HG02840 (cell line): ENCODE data around the gene ACAA1.

Experiments used
- ATAC-seq: cut with Tn5 transposase; IDR thresholded peaks from one replicate; pipeline ENCODE4 v1.9.1; 2021; ENCODE audit warnings: mild to moderate bottlenecking, moderate library complexity, moderate number of reproducible peaks; ENCODE audit not compliant: unreplicated experiment, low FRiP score

Gene ACAA1

DNA sequence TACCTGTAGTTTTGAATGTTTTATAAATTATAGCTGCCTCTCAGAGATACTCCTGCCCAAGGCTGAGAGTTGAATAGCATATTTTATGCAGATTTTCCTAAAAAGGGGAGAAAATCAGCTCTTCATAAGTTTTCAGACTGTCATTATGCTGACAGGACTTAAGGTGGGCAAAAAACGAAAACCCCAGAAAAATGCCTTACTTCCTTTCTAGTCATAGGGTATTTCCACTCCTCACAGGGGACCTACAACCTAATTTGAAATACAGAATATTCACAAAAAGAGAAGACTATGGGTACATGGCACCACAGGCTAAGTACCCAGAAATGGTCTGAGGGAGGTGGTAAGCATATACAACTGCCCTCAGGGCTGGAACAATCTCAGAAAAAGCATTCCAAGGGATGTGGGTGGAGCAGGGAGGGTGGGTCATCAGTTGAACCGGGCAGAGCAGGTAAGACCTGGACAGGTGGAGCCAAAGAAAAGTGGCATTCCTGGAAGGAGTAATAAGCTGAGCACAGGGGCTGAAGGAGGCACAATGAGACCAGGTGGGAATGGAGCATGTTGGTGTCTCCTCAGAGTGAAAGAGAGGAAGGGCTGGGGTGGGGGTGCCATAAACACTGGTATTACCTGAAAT lies 17.8 kb upstream of the ACAA1 start:
- no peak for ATAC-seq

DNA sequence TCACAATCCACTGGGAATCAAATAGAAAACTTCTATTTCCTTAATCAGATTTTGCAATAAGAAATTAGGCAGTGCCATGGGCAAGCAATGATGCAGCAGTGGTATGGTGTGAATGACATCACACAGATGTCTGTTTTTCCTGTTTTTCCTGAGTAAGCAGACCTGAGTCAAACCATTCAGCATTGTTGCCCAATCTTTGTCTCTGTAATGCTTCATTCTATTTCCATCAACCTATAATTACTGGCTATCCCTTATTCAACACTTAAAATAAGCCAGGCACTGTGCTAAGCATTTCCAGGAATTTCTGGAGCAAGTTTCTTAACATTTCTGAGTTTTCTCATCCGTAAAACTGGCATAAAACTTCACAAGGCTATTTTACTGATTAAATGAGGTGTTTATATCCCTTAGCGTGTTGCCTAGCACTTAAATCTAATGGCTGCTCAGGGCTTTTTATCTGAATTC lies 17.1 kb upstream of the ACAA1 start:
- no peak for ATAC-seq

DNA sequence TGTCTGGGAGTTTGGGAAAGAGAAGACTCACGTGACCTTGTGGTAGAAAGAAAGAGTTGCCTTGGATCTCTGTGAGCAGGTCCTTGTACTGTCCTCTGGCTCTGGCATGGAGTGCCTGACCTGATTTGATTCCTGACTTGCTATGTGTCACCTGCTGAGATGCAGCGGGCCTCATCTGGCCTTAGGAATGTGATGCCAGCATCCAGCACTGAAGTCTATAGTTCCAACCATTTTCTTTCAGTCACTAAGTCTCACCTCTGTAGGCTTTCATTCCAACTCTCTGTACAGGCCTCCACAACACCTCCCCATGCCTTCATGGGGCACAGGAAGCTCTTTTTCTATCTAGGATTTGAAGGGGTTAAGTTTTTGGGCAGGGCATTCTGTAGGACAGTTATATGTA lies 16.3 kb upstream of the ACAA1 start:
- ATAC-seq: no peak

DNA sequence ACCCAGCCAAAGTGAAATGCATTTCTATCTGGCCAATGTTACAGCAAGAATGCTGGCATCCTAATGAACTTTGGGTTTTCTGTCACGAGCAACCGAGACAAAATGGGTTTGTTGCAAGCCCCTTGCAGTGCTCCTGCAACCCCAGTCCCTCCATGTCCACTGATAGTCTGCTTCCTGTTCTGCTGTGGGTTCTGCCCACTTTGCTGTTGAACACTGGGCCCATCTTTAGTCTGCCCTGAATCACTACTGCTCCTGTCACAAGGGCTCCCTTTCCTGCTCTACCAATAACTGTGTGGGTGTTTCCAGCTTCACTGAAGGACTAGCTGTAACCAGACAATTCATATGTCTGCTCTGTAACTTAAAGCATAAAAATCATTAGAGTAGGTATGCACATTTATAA lies 15.7 kb upstream of the ACAA1 start:
- ATAC-seq: no peak

DNA sequence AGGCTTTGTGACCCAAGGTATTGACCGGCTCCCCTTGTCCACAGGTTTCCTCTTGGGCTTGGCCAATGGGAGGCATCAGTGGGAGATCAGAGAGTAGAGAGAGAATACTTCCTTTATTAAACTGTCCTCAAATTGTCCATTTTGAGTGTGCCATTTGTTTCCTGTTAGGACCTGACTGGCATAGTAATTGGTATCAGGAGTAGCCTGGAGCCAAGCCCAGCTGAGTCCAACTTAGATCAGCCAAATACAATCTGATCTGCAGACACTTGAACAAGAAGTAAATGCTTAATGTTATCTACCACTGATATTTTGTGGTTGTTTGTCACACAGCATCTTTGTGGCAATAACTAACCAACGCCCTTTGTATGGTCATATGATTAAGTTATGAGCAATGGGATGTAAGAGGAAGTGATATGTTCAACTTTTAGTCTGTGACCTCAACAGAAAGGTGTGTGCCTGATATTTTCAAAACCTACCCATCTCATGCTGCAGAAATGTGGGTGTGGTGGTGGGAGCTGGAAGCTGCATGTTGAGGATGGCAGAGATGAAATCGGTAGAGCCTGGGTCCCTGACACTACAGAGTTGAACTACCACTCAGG lies 14.8 kb upstream of the ACAA1 start:
- ATAC-seq: no peak

DNA sequence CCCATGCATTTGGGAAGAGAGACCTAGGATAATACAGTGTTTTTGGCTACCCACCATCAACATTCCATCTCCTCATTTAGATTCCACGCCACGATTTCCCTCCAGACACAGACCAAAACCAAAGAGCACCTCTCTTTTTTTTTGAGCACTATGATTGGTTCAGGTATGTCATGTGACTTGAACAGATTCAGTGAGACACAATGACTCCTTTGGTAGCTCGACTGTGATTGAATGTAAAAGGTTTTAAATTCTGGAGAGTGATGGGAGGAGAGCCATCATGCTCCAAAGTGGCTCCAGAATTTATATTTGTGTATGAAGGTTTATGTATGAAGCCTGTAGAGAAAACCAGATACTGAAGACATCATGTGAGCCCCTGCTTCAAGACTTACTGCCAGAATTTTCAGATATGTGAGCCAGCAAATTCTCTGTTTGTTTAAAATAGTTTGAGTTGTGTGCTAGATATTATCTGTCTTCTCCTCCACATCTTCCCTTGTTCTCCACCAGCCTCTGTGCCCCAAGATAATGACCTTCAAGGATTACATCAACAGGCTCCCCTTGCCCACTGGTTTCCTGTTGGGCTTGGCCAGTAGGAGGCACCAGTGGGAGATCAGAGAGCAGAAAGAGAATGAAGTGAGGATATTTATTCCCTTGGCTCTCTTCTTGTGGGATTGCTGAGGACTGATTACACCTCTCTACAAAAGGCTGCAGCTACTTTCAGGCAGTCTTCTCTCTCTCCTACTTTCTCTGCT lies 14.0 kb upstream of the ACAA1 start:
- no peak for ATAC-seq

DNA sequence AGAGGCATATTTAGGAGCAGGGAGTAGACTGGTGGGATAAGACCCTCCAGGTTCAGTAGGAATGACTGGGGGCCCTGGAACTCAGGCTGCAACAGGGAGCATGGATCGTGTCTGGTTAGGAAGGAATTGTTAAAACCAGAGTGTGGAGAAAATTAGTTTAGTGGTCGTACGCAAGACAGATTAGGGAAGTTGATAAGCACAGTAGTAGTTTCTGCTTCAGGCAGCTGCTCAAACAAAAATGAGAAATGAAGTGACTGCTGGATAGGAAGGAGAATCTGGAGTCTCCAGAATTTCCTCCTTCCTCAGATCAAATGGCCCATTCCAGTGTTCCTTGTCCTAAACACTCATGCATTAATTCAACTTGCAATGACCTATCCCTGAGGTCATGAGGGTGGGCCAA lies 12.8 kb upstream of the ACAA1 start:
- ATAC-seq: no peak

DNA sequence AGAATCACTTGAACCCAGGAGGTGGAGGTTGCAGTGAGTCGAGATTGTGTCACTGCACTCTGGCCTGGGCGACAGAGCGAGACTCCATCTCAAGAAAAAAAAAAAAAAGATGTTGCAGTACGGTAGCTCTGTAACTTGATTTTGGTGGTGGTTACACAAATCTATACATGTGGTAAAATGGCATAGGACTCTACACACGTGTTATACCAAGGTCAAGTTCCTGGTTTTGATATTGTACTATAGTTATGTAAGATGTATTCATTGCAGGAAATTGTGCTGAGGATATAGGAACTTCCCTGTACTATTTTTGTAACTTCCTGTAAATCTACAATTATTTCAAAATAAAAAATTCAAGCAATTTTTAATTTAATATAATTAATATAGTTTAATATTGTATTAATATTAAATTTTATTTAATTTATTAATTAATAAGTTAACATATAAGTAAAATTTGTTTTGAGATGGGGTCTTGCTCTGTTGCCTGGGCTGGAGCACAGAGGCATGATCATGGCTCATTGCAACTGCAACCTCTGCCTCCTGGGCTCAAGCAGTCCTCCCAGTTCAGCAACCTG lies 11.5 kb upstream of the ACAA1 start:
- ATAC-seq: no peak

DNA sequence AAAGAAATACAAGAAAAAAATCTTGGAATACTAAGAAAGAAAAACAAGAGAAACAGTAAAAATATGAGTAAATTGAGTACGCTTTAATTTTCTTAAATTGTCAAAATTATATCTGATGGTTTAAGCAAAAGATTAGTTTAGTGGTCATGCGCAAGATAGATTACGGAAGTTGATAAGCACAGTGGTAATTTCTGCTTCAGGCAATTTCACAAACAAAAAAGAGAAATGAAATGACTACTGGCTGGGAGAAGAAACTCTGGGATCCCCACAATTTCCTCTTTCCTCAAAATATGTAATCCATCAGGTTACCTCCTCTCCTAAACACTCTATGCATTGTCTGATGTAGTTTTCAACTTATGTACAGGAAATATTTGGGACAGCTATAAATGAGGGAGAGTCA lies 10.5 kb upstream of the ACAA1 start:
- no peak for ATAC-seq

DNA sequence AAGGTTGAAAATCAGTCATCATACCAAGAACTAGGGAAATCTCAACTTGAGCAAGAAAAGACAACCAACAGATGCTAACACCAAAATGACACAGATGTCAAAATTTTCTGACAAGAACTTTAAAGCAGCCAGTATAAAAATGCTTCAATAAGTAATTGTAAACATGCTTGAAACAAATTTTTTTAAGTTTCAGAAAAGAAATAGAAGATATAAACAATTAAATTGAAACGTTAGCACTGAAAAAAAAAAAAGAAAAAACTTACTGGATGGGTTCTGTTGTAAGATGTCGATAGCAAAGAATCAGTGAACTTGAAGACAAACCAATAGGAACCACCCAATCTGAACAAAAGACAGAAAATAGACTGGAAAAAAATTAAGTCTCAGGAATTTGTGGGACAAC lies 9.6 kb upstream of the ACAA1 start:
- ATAC-seq: no peak

DNA sequence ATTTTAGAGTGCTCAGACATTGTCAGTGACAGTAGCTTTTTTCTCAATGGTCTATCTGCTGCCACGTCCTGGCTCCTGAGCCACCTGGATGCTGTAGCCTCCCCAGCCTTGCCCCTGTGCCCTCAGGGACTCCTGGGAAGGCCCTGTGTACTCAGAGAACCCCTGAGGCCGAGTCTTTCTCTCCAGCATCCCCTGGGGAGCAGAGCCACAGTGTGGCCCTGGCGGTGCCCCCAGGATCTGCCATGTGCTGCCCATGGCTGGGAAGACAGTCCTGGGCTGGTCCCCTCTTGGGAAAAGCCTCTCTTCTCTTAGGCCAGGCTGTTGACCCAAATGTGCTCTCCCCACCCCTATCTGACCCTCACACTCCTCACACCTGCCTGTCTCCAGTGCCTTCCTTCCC lies 6.6 kb upstream of the ACAA1 start:
- ATAC-seq: no peak

DNA sequence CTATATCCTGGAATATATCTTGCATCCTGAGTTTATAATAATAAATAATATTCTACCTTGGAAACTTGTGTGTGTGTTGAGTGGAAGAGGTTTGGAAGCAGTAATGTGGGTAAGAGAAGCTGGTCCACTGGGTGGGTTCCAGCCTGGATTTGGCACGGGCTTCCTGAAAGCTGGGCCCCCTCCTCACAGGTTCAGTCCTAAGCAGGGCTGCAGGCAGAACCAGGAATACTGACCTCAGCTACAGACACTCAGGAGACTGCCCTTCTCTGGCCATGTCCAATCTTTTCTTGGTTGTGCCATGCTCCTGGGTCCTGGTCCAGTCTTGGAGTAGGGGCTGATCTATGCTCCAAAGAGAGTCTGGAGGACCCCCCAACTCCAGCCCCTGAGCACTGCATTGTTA lies 6.0 kb upstream of the ACAA1 start:
- no peak for ATAC-seq

DNA sequence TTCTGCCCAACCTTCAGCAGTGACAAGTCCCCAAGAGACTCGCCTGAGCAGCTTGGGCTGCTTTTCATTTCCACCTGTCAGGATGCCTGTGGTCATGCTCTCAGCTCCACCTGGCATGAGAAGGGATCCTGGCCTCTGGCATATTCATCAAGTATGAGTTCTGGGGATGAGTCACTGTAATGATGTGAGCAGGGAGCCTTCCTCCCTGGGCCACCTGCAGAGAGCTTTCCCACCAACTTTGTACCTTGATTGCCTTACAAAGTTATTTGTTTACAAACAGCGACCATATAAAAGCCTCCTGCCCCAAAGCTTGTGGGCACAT lies 5.0 kb upstream of the ACAA1 start:
- no peak for ATAC-seq

DNA sequence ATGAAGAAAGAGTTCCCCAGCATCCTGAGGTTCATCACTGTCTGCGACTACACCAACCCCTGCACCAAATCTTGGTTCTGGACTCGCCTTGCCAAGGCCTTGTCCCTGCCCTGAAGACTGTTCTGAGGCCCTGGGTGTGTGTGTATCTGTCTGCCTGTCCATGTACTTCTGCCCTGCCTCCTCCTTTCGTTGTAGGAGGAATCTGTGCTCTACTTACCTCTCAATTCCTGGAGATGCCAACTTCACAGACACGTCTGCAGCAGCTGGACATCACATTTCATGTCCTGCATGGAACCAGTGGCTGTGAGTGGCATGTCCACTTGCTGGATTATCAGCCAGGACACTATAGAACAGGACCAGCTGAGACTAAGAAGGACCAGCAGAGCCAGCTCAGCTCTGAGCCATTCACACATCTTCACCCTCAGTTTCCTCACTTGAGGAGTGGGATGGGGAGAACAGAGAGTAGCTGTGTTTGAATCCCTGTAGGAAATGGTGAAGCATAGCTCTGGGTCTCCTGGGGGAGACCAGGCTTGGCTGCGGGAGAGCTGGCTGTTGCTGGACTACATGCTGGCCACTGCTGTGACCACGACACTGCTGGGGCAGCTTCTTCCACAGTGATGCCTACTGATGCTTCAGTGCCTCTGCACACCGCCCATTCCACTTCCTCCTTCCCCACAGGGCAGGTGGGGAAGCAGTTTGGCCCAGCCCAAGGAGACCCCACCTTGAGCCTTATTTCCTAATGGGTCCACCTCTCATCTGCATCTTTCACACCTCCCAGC lies 4.4 kb upstream of the ACAA1 start:
- no peak for ATAC-seq

DNA sequence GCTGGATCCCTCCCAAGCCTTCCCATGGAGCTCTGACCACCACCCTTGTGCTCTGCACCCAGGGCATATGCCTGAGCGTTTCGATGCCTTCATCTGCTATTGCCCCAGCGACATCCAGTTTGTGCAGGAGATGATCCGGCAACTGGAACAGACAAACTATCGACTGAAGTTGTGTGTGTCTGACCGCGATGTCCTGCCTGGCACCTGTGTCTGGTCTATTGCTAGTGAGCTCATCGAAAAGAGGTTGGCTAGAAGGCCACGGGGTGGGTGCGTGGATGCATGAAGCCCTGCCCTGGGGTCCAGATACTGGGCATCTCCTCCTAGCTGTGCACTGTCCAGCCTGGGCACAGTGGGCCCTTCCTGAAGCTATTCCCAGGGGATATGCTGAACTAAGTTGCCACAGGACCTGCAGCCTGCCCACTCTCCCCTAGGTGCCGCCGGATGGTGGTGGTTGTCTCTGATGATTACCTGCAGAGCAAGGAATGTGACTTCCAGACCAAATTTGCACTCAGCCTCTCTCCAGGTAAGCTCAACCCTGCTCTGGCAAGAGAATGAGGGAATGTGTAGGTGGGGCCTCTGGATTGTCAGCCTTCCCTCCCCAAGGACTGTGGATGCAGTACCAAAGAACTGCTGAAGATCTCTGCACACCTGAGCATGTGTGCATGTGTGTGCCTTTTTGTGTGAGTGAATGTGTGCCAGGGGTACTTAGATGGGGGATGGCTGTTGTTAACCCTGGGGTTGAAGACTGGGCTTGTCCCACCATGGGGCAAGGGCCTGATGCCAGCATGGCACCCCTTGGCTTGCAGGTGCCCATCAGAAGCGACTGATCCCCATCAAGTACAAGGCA lies 3.6 kb upstream of the ACAA1 start:
- ATAC-seq: no peak

DNA sequence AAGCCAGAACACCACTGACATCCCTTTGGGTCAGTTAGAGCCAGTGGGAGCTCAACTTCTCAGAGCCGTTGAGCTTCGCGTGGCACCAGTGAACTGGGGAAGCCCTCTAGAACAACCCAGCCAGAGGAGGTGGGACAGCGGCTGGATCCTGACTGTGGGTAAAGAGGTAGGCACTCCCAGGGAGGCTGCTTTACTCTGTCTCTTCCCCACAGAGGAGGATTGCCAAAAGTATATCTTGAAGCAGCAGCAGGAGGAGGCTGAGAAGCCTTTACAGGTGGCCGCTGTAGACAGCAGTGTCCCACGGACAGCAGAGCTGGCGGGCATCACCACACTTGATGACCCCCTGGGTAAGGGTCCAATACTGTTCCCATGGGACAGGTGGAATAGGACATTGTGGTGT lies 2.7 kb upstream of the ACAA1 start:
- no peak for ATAC-seq

DNA sequence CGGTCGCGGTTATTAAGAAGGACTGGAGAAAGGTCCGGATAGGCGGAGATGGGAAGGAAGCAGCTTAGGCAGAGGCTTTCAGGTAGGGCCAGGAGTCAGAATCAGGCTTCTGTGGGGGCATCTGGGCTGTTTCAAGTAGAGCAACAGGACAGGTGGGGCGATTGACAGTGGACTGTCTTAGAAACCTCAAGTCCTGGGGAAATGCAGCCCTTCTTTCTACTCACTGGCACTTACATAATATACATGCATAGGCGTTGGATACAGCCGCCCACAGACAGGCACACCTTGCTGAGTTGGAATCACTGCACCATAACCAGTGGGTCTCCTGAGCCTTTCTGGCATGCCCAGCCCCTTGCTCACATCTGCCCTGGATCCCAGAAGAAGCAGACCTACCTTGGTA lies 2.3 kb upstream of the ACAA1 start:
- ATAC-seq: no peak

DNA sequence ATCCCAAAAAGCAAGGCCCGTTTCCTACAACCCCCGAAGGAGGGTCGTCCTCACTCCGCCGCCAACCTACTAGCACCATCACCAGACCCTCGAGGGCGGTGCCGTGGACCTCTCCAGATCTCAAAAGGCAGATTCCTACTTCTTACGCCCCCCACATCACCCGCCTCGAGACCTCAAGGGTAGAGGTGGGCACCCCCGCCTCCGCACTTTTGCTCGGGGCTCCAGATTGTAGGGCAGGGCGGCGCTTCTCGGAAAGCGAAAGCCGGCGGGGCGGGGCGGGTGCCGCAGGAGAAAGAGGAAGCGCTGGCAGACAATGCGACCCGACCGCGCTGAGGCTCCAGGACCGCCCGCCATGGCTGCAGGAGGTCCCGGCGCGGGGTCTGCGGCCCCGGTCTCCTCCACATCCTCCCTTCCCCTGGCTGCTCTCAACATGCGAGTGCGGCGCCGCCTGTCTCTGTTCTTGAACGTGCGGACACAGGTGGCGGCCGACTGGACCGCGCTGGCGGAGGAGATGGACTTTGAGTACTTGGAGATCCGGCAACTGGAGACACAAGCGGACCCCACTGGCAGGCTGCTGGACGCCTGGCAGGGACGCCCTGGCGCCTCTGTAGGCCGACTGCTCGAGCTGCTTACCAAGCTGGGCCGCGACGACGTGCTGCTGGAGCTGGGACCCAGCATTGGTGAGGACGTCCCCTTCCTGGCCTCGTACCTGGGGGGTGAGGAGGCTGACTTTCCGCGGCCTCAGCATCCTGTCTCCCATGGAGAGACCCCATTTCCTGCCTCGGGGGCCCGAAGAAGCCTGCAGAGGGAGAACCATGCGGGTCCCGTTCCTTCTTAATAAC lies 1.6 kb upstream of the ACAA1 start, which contains the start of gene MYD88:
Gene MYD88 (plus strand): TSS at position 313 of the 842 bp plus-strand sequence. CDS start 40 bp downstream, at position 353.
- ATAC-seq: no peak
